Upper lobe of left lung (tissue), 6 donors: ENCODE results near the gene VGLL3. TPM values are rescaled to one million over a fixed set of nuclear protein-coding genes. Genes with fewer than 3 reads are reported as not detected.
A peak's percentile ranks its signal among the peaks of the same experiment; 100 is the strongest.

Source experiments
- ATAC-seq, 2 donors: fragments of 200-7000 bp; cut with Tn5 transposase; one replicate each; pipeline ENCODE4 v1.9.1; 2022; ENCODE audit warnings: mild to moderate bottlenecking in 2 of 2, moderate library complexity in 2 of 2; ENCODE audit not compliant: low FRiP score in 2 of 2
- DNase-seq, 2 donors: peaks; one replicate each; pipeline ENCODE4 v3.0.0-alpha.2; 2019 to 2020
- H3K27ac ChIP-seq, 4 donors: fragments of 200-600 bp; sonication (generic); one replicate each; pipeline ENCODE4 v1.5.1; 2016 to 2019
- H3K27me3 ChIP-seq, 4 donors: fragments of 200-600 bp; sonication (generic); one replicate each; pipeline ENCODE4 v1.5.1; 2017 to 2019
- H3K36me3 ChIP-seq, 4 donors: fragments of 200-600 bp; sonication (generic); one replicate each; pipeline ENCODE4 v1.5.1; 2016 to 2019
- H3K4me1 ChIP-seq, 4 donors: fragments of 200-600 bp; sonication (generic); one replicate each; pipeline ENCODE4 v1.5.1; 2018 to 2019
- H3K4me3 ChIP-seq, 4 donors: fragments of 200-600 bp; sonication (generic); one replicate each; pipeline ENCODE4 v1.5.1; 2017 to 2019; ENCODE audit warnings: mild to moderate bottlenecking in 2 of 4, moderate library complexity in 1 of 4
- H3K9me3 ChIP-seq, 4 donors: fragments of 200-600 bp; sonication (generic); one replicate each; pipeline ENCODE4 v1.5.1; 2018 to 2019
- EP300 ChIP-seq, 4 donors: sonication (generic); formaldehyde crosslinking; IDR thresholded peaks; one replicate each; pipeline ENCODE4 v1.5.1; 2017; ENCODE audit warnings: antibody characterized with exemption in 4 of 4, control low read depth in 2 of 4
- POLR2A ChIP-seq, 4 donors: fragments of 450-650 bp; IDR thresholded peaks; one replicate each; pipeline ENCODE4 v1.5.1; 2016 to 2017; ENCODE audit warnings: antibody characterized with exemption in 4 of 4, mild to moderate bottlenecking in 2 of 4
- POLR2AphosphoS5 ChIP-seq, 2 donors: sonication (generic); formaldehyde crosslinking; IDR thresholded peaks; one replicate each; pipeline ENCODE4 v1.5.1; 2017; ENCODE audit warnings: antibody characterized with exemption in 2 of 2
- WGBS, 2 donors: methylation state at CpG; one replicate each; pipeline ENCODE4 v1.1.5; 2017 to 2018; 5-methylcytosine and 5-hydroxymethylcytosine counted together
- total RNA-seq, 6 donors: library from RNA; depleted of rRNA in 4 of 6; stranded (reverse); fragments of >200 nt in 4 of 6; gene quantifications; one replicate each; pipeline versions ENCODE4 v1.1.0 to v1.2.1, GENCODE V29; 2016 to 2021
- TF ChIP-seq, protein P1 (sequence below), 6 experiments: fragments of 450-650 bp in 4 of 6; fragments of 200-600 bp in 2 of 6; sonication (generic) in 2 of 6; IDR thresholded peaks; one replicate each; pipeline ENCODE4 v1.5.1; 2016 to 2019; ENCODE audit warnings: antibody characterized with exemption in 6 of 6
- donor health status: DM: no; HTN: no; CAD: no; lungs with moderate emphysema.
- donor health status: DM: no; HTN: yes; CAD: no; lungs with severe emphysema.

Gene VGLL3
- total RNA-seq, 6 donors from 2014 or later = 11.5 to 50.5 (median 38.3) TPM

GRCh38 chr3:86996261-86996955 is 5.5 kb upstream of the VGLL3 start:
- Histone ChIP-seq H3K27ac (no peak overlapping the region), H3K9me3 (no peaks in the 10 kb centered on the region), H3K4me3 (no peak overlapping the region), H3K27me3 (no peaks in the 10 kb centered on the region), H3K4me1 (no peaks in the 10 kb centered on the region), H3K36me3 (no peaks in the 10 kb centered on the region)
- 79 to 81% methylated on average over 5 of the region's 5 CpGs for whole genome bisulfite sequencing, 2 donors
- no peak for DNase-seq
- TF ChIP-seq, protein P1, sequence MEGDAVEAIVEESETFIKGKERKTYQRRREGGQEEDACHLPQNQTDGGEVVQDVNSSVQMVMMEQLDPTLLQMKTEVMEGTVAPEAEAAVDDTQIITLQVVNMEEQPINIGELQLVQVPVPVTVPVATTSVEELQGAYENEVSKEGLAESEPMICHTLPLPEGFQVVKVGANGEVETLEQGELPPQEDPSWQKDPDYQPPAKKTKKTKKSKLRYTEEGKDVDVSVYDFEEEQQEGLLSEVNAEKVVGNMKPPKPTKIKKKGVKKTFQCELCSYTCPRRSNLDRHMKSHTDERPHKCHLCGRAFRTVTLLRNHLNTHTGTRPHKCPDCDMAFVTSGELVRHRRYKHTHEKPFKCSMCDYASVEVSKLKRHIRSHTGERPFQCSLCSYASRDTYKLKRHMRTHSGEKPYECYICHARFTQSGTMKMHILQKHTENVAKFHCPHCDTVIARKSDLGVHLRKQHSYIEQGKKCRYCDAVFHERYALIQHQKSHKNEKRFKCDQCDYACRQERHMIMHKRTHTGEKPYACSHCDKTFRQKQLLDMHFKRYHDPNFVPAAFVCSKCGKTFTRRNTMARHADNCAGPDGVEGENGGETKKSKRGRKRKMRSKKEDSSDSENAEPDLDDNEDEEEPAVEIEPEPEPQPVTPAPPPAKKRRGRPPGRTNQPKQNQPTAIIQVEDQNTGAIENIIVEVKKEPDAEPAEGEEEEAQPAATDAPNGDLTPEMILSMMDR (IDR thresholded peaks at IDR 0.05) = no peak
- TF ChIP-seq EP300 (IDR thresholded peaks at IDR 0.05) = no peak
- no peak for TF ChIP-seq POLR2A (IDR thresholded peaks at IDR 0.05)
- no peak for TF ChIP-seq POLR2AphosphoS5 (IDR thresholded peaks at IDR 0.05)
- ATAC-seq = no peak

DNA sequence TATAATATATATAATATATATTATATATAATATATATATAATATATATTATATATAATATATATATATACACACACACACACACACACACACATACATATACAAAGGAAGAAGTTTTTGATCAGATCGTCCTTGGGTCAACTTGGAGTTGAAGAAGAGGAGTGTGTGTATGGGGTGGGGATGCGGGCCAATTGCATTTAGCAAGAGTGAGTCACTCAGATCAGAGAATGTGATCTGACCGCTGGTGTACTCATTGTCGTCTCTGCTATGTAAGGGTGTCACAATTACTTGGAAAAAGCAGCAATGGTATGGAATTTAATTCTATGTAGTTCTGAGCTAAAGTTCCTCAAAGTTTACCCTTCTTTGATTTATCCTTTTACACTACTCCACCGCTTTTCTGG is 4.6 kb upstream of the VGLL3 start:
- ATAC-seq = no peak
- Histone ChIP-seq H3K4me1 (peaks cover 0 to 5% (median 1%) of the 10 kb centered on the region in 4 donors), H3K27ac (no peak overlapping the region), H3K36me3 (no peaks in the 10 kb centered on the region), H3K4me3 (no peak overlapping the region), H3K9me3 (no peaks in the 10 kb centered on the region), H3K27me3 (peaks cover 0 to 3% (median 2%) of the 10 kb centered on the region in 4 donors)
- no peak for TF ChIP-seq POLR2A (IDR thresholded peaks at IDR 0.05)
- TF ChIP-seq EP300 (IDR thresholded peaks at IDR 0.05) = no peak
- TF ChIP-seq, protein P1 (IDR thresholded peaks at IDR 0.05) = no peak
- TF ChIP-seq POLR2AphosphoS5 (IDR thresholded peaks at IDR 0.05) = no peak
- WGBS, 2 donors = 82 to 87% methylated on average over 5 of the region's 5 CpGs
- no peak for DNase-seq

GRCh38 chr3:86993704-86994103 is 2.8 kb upstream of the VGLL3 start:
- Histone ChIP-seq H3K27me3 (peaks cover 0 to 8% (median 2%) of the 10 kb centered on the region in 4 donors), H3K9me3 (no peaks in the 10 kb centered on the region), H3K36me3 (no peaks in the 10 kb centered on the region), H3K27ac (no peak overlapping the region), H3K4me3 (no peak overlapping the region), H3K4me1 (peaks cover 0 to 9% (median 6%) of the 10 kb centered on the region in 4 donors)
- DNase-seq (no peak), ATAC-seq (no peak)
- WGBS, 2 donors = 51 to 58% methylated on average over 7 of the region's 7 CpGs
- TF ChIP-seq POLR2AphosphoS5 (IDR thresholded peaks at IDR 0.05) = no peak

GRCh38 chr3:86991840-86992435 is 989 bp upstream of the VGLL3 start:
- DNase-seq = no peak

GRCh38 chr3:86991482-86991815 is 500 bp upstream of the VGLL3 start:
- H3K36me3 ChIP-seq = no peaks in the 10 kb centered on the region
- peak overlapping the region in 3 of 4 donors; percentile 43 to 61 (median 58) for H3K4me3 ChIP-seq
- H3K27me3 ChIP-seq = peaks cover 0 to 8% (median 2%) of the 10 kb centered on the region in 4 donors
- peaks cover 0 to 9% (median 6%) of the 10 kb centered on the region in 4 donors for H3K4me1 ChIP-seq
- TF ChIP-seq POLR2A (IDR thresholded peaks at IDR 0.05) = no peak
- TF ChIP-seq EP300 (IDR thresholded peaks at IDR 0.05) = no peak
- no peak for TF ChIP-seq POLR2AphosphoS5 (IDR thresholded peaks at IDR 0.05)
- TF ChIP-seq, protein P1 (IDR thresholded peaks at IDR 0.05) = no peak
- H3K9me3 ChIP-seq = no peaks in the 10 kb centered on the region
- WGBS, 2 donors = 10 to 13% methylated on average over 5 to 7 of the region's 7 CpGs
- H3K27ac ChIP-seq = peak overlapping the region; percentile 44 to 92 (median 84)
- ATAC-seq (no peak), DNase-seq (no peak)

More at GRCh38 chr3:86991840-86992435, 989 bp upstream of the VGLL3 start:
- TF ChIP-seq, protein P1 (IDR thresholded peaks at IDR 0.05) = no peak
- TF ChIP-seq POLR2AphosphoS5 (IDR thresholded peaks at IDR 0.05) (no peak), EP300 (IDR thresholded peaks at IDR 0.05) (no peak), POLR2A (IDR thresholded peaks at IDR 0.05) (no peak)
- WGBS, 2 donors = 64 to 67% methylated on average over 8 of the region's 8 CpGs
- Histone ChIP-seq H3K9me3 (no peaks in the 10 kb centered on the region), H3K4me1 (peaks cover 0 to 9% (median 6%) of the 10 kb centered on the region in 4 donors), H3K27me3 (peaks cover 0 to 8% (median 2%) of the 10 kb centered on the region in 4 donors), H3K27ac (peak overlapping the region in 3 of 4 donors; percentile 44 to 92 (median 84)), H3K36me3 (no peaks in the 10 kb centered on the region), H3K4me3 (peak overlapping the region in 2 of 4 donors; percentile 58 to 61)
- ATAC-seq = no peak
